GM23338 (cell line): ENCODE results near the gene RSPRY1. TPM values are rescaled to one million over a fixed set of nuclear protein-coding genes. Genes with fewer than 3 reads are reported as not detected.

Experiments used
- ATAC-seq: fragments of 200-7000 bp; cut with Tn5 transposase; 3 replicates; pipeline ENCODE4 v1.9.1; 2020
- DNase-seq: peaks from one replicate; pipeline ENCODE4 v3.0.0-alpha.2; 2015; ENCODE audit warnings: low spot score
- H2AFZ ChIP-seq: fragments of 200-600 bp; sonication (generic); 2 replicates; pipeline ENCODE4 v1.8.0; 2016; ENCODE audit warnings: antibody characterized with exemption, mild to moderate bottlenecking, moderate library complexity
- H3F3A ChIP-seq: fragments of 200-600 bp; sonication (generic); replicated peaks from 2 replicates; pipeline ENCODE4 v1.8.0; 2017; ENCODE audit warnings: antibody characterized with exemption, mixed run types, low read depth
- H3K27ac ChIP-seq: fragments of 200-600 bp; sonication (generic); 2 replicates; pipeline ENCODE4 v1.6.1; 2016; ENCODE audit warnings: low read depth
- H3K27me3 ChIP-seq: fragments of 200-600 bp; sonication (generic); 2 replicates; pipeline ENCODE4 v1.8.0; 2016; ENCODE audit warnings: mild to moderate bottlenecking, mixed run types, moderate library complexity; ENCODE audit not compliant: insufficient read depth
- H3K36me3 ChIP-seq: fragments of 200-600 bp; sonication (generic); 2 replicates; pipeline ENCODE4 v1.8.0; 2016; ENCODE audit warnings: mild to moderate bottlenecking; ENCODE audit not compliant: insufficient read depth
- H3K4me1 ChIP-seq: fragments of 200-600 bp; sonication (generic); 2 replicates; pipeline ENCODE4 v1.8.0; 2016; ENCODE audit warnings: mild to moderate bottlenecking, moderate library complexity; ENCODE audit not compliant: insufficient read depth
- H3K4me2 ChIP-seq: fragments of 200-600 bp; sonication (generic); 2 replicates; pipeline ENCODE4 v1.7.1; 2017; ENCODE audit warnings: mixed run types
- H3K4me3 ChIP-seq: fragments of 200-600 bp; sonication (generic); 2 replicates; pipeline ENCODE4 v1.6.1; 2016; ENCODE audit warnings: mixed run types
- H3K79me2 ChIP-seq: fragments of 200-600 bp; sonication (generic); replicated peaks from 2 replicates; pipeline ENCODE4 v1.8.0; 2017; ENCODE audit warnings: mild to moderate bottlenecking; ENCODE audit not compliant: insufficient read depth
- H3K9me2 ChIP-seq: fragments of 200-600 bp; sonication (generic); 2 replicates; pipeline ENCODE4 v1.8.0; 2017; ENCODE audit not compliant: insufficient read depth
- H4K20me1 ChIP-seq: fragments of 200-600 bp; sonication (generic); replicated peaks from 2 replicates; pipeline ENCODE4 v1.8.0; 2017; ENCODE audit warnings: mild to moderate bottlenecking; ENCODE audit not compliant: insufficient read depth
- H3K27ac Mint-ChIP-seq: 2 replicates; pipeline ENCODE4 v1.8.0; 2020; ENCODE audit warnings: inconsistent platforms, mild to moderate bottlenecking, moderate library complexity, mixed read lengths
- H3K27me3 Mint-ChIP-seq: 3 replicates; pipeline ENCODE4 v1.8.0; 2022; ENCODE audit warnings: low read depth, mild to moderate bottlenecking, moderate library complexity, mixed read lengths, inconsistent platforms; ENCODE audit not compliant: insufficient read depth, poor library complexity
- H3K36me3 Mint-ChIP-seq: 3 replicates; pipeline ENCODE4 v1.8.0; 2021; ENCODE audit warnings: low read depth, mild to moderate bottlenecking, inconsistent platforms, moderate library complexity, mixed read lengths
- H3K4me1 Mint-ChIP-seq: 3 replicates; pipeline ENCODE4 v1.8.0; 2020; ENCODE audit warnings: mild to moderate bottlenecking, inconsistent platforms, mixed read lengths
- H3K4me3 Mint-ChIP-seq: 3 replicates; pipeline ENCODE4 v1.8.0; 2021; ENCODE audit warnings: moderate library complexity, mild to moderate bottlenecking, inconsistent platforms, mixed read lengths
- H3K9me3 Mint-ChIP-seq: 3 replicates; pipeline ENCODE4 v1.8.0; 2020; ENCODE audit warnings: moderate library complexity, mild to moderate bottlenecking, inconsistent platforms, mixed read lengths
- CREB1 ChIP-seq: fragments of 250-450 bp; sonication (Bioruptor Pico); IDR thresholded peaks from 2 replicates; pipeline ENCODE4 v1.5.0; 2020; ENCODE audit warnings: low read depth, mild to moderate bottlenecking, moderate library complexity
- EZH2 ChIP-seq: fragments of 200-600 bp; sonication (generic); IDR thresholded peaks from one replicate; pipeline ENCODE4 v1.8.0; 2017; ENCODE audit warnings: antibody characterized with exemption, mild to moderate bottlenecking, low read depth; ENCODE audit not compliant: unreplicated experiment
- EZH2phosphoT487 ChIP-seq: fragments of 200-600 bp; sonication (generic); IDR thresholded peaks from one replicate; pipeline ENCODE4 v1.8.1; 2018; ENCODE audit warnings: antibody characterized with exemption; ENCODE audit not compliant: unreplicated experiment
- JUNB ChIP-seq: IDR thresholded peaks from one replicate; pipeline ENCODE4 v1.6.1; 2016; ENCODE audit warnings: antibody characterized with exemption; ENCODE audit not compliant: unreplicated experiment
- POLR2AphosphoS5 ChIP-seq: IDR thresholded peaks from 2 replicates; pipeline ENCODE4 v1.6.1; 2016; ENCODE audit warnings: antibody characterized with exemption, low read depth
- STAT1 ChIP-seq: IDR thresholded peaks from one replicate; pipeline ENCODE4 v1.6.1; 2016; ENCODE audit warnings: antibody characterized with exemption; ENCODE audit not compliant: unreplicated experiment
- ZNF114 ChIP-seq: fragments of 250-450 bp; sonication (Bioruptor Pico); IDR thresholded peaks from 2 replicates; pipeline ENCODE4 v1.5.0; 2020; ENCODE audit warnings: mild to moderate bottlenecking, moderate library complexity
- ZNF331 ChIP-seq: fragments of 250-450 bp; sonication (Bioruptor Pico); IDR thresholded peaks from 2 replicates; pipeline ENCODE4 v1.5.0; 2020; ENCODE audit warnings: low read depth, mild to moderate bottlenecking, moderate library complexity
- polyA plus RNA-seq: library from polyadenylated mRNA; unstranded; fragments of >200 nt; fragmentation: Nextera tagmentation; extraction: Ambion mirVana; gene quantifications from 2 replicates; pipeline ENCODE4 v1.2.1, GENCODE V29; 2016
- total RNA-seq: library from RNA; depleted of rRNA; stranded (reverse); fragments of >200 nt; shearing (Covaris generic); gene quantifications from 2 replicates; pipeline ENCODE4 v1.2.3, GENCODE V29; 2014
- TF ChIP-seq, protein P1 (sequence below): IDR thresholded peaks from 2 replicates; pipeline ENCODE4 v1.6.1; 2016; ENCODE audit warnings: antibody characterized with exemption
- TF ChIP-seq, protein P2 (sequence below): fragments of 250-450 bp; sonication (Bioruptor Pico); IDR thresholded peaks from 2 replicates; pipeline ENCODE4 v1.5.0; 2020; ENCODE audit warnings: mild to moderate bottlenecking, moderate library complexity
- TF ChIP-seq, protein P3 (sequence below), 2 experiments: fragments of 200-600 bp in 1 of 2; sonication (generic) in 1 of 2; conservative IDR thresholded peaks; 2 replicates each; pipeline versions ENCODE4 v1.5.1 to v1.6.1; 2016 to 2017; ENCODE audit warnings: antibody characterized with exemption in 2 of 2, low read depth in 2 of 2, mild to moderate bottlenecking in 2 of 2, moderate library complexity in 1 of 2

RSPRY1 gene
- total and polyA plus RNA-seq, 2 experiments from 2014 or later: 25.8 to 35.9 TPM

DNA sequence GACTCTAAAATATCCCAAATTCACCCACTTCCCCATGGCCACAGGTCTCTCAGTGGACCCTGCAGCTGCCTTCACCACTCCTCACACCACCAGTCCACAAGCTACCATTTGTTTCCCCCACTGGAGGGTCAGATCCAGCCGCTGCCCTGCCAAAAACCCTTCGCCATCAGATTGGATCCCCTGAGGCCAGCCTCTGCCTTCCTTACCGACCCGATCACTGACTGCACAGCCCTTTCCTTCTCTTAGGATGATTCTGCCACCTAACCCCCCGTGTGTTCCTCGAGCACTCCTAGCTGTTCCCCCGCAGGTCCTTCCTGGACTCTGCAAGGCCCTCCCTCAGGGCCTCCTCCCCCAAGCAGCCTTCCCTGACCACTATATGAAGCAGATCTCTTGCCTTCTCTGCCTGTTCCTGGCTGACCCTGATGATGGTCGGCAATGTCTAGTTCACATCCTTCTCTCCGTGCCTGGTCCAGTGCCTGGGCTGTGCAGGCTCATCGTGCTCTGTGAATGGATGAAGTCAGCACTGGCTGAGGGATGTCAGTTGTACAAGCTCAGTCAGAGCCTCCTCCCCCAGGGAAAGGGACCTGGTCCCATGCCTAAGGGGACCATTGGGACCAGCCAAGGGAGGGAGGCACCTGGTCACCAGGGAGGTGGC lies 47.7 kb upstream of the RSPRY1 start:
- peaks cover 11% of the 10 kb centered on the region for H3K27me3 Mint-ChIP-seq
- Histone ChIP-seq H3K4me1 (no peaks in the 10 kb centered on the region), H2AFZ (no peak overlapping the region), H3K27ac (no peak overlapping the region), H3K9me2 (no peaks in the 10 kb centered on the region), H3K36me3 (no peaks in the 10 kb centered on the region), H3K4me3 (no peak overlapping the region), H3K4me2 (no peak overlapping the region), H3K79me2 (no peaks in the 10 kb centered on the region), H3F3A (no peaks in the 10 kb centered on the region), H3K27me3 (no peaks in the 10 kb centered on the region), H4K20me1 (no peaks in the 10 kb centered on the region)
- no peak for TF ChIP-seq CREB1
- H3K36me3 Mint-ChIP-seq: no peaks in the 10 kb centered on the region
- H3K4me3 Mint-ChIP-seq: no peak overlapping the region
- ATAC-seq (no peak), DNase-seq (no peak)
- H3K4me1 Mint-ChIP-seq: peaks cover 12% of the 10 kb centered on the region
- peak overlapping the region; percentile 34 for H3K27ac Mint-ChIP-seq
- no peaks in the 10 kb centered on the region for H3K9me3 Mint-ChIP-seq

DNA sequence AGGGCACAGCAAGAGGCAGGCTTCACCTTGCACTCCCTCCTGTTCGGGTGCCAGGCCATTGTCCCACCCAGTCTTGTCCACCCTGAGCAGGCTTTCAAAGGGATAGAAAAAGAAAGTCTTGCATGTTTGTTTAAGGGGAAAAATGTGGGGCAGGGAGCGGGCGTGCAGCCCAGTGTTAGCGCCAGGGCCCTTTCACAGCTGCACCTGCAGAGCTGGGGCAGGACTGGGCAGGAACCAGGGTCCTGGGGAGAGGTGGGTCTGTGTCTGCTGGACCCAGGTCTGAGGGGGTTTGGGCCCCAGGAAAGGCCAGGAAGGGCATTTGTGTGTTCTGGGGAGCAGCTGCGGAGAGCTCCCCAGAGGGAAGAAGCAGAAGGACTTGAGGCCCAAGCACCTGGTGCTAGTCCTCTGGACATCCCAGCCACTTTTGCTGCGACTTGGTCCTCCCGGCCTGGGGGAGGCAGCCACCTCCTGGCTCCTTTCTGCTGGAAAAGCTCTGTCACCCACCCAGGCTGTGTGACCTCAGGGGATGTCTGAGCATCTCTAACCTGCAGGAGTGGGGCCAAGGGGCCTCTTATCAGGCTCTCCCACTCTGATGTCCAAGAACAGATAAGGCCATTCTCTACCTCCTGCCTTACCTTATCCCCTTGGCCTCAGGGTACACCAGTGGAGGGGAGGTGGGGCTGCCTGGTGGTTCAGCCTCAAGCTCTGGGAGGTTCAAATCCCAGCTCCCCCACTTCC lies 45.0 kb upstream of the RSPRY1 start:
- Histone ChIP-seq H3K4me3 (no peak overlapping the region), H3K79me2 (no peaks in the 10 kb centered on the region), H3K9me2 (no peaks in the 10 kb centered on the region), H3K27me3 (no peaks in the 10 kb centered on the region), H2AFZ (no peak overlapping the region), H3F3A (no peaks in the 10 kb centered on the region), H4K20me1 (no peaks in the 10 kb centered on the region), H3K36me3 (no peaks in the 10 kb centered on the region), H3K4me2 (no peak overlapping the region), H3K27ac (no peak overlapping the region), H3K4me1 (peaks cover 7% of the 10 kb centered on the region; the same call in 1 of the 2 replicates)
- Mint-ChIP-seq H3K36me3 (no peaks in the 10 kb centered on the region), H3K4me1 (peaks cover 13% of the 10 kb centered on the region), H3K9me3 (no peaks in the 10 kb centered on the region), H3K27me3 (peaks cover 6% of the 10 kb centered on the region), H3K4me3 (no peak overlapping the region), H3K27ac (no peak overlapping the region)
- ATAC-seq (no peak), DNase-seq (no peak)
- TF ChIP-seq, protein P1, sequence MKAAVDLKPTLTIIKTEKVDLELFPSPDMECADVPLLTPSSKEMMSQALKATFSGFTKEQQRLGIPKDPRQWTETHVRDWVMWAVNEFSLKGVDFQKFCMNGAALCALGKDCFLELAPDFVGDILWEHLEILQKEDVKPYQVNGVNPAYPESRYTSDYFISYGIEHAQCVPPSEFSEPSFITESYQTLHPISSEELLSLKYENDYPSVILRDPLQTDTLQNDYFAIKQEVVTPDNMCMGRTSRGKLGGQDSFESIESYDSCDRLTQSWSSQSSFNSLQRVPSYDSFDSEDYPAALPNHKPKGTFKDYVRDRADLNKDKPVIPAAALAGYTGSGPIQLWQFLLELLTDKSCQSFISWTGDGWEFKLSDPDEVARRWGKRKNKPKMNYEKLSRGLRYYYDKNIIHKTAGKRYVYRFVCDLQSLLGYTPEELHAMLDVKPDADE: no peak
- TF ChIP-seq ZNF331 (CRISPR knock-in tag) (no peak), STAT1 (no peak), JUNB (no peak), CREB1 (no peak), EZH2phosphoT487 (no peak), ZNF114 (CRISPR knock-in tag) (no peak), POLR2AphosphoS5 (no peak), EZH2 (no peak)
- TF ChIP-seq, protein P2, sequence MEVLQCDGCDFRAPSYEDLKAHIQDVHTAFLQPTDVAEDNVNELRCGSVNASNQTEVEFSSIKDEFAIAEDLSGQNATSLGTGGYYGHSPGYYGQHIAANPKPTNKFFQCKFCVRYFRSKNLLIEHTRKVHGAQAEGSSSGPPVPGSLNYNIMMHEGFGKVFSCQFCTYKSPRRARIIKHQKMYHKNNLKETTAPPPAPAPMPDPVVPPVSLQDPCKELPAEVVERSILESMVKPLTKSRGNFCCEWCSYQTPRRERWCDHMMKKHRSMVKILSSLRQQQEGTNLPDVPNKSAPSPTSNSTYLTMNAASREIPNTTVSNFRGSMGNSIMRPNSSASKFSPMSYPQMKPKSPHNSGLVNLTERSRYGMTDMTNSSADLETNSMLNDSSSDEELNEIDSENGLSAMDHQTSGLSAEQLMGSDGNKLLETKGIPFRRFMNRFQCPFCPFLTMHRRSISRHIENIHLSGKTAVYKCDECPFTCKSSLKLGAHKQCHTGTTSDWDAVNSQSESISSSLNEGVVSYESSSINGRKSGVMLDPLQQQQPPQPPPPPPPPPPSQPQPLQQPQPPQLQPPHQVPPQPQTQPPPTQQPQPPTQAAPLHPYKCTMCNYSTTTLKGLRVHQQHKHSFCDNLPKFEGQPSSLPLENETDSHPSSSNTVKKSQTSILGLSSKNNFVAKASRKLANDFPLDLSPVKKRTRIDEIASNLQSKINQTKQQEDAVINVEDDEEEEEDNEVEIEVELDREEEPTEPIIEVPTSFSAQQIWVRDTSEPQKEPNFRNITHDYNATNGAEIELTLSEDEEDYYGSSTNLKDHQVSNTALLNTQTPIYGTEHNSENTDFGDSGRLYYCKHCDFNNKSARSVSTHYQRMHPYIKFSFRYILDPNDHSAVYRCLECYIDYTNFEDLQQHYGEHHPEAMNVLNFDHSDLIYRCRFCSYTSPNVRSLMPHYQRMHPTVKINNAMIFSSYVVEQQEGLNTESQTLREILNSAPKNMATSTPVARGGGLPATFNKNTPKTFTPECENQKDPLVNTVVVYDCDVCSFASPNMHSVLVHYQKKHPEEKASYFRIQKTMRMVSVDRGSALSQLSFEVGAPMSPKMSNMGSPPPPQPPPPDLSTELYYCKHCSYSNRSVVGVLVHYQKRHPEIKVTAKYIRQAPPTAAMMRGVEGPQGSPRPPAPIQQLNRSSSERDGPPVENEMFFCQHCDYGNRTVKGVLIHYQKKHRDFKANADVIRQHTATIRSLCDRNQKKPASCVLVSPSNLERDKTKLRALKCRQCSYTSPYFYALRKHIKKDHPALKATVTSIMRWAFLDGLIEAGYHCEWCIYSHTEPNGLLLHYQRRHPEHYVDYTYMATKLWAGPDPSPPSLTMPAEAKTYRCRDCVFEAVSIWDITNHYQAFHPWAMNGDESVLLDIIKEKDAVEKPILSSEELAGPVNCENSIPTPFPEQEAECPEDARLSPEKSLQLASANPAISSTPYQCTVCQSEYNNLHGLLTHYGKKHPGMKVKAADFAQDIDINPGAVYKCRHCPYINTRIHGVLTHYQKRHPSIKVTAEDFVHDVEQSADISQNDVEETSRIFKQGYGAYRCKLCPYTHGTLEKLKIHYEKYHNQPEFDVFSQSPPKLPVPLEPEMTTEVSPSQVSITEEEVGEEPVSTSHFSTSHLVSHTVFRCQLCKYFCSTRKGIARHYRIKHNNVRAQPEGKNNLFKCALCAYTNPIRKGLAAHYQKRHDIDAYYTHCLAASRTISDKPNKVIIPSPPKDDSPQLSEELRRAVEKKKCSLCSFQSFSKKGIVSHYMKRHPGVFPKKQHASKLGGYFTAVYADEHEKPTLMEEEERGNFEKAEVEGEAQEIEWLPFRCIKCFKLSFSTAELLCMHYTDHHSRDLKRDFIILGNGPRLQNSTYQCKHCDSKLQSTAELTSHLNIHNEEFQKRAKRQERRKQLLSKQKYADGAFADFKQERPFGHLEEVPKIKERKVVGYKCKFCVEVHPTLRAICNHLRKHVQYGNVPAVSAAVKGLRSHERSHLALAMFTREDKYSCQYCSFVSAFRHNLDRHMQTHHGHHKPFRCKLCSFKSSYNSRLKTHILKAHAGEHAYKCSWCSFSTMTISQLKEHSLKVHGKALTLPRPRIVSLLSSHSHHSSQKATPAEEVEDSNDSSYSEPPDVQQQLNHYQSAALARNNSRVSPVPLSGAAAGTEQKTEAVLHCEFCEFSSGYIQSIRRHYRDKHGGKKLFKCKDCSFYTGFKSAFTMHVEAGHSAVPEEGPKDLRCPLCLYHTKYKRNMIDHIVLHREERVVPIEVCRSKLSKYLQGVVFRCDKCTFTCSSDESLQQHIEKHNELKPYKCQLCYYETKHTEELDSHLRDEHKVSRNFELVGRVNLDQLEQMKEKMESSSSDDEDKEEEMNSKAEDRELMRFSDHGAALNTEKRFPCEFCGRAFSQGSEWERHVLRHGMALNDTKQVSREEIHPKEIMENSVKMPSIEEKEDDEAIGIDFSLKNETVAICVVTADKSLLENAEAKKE (CRISPR knock-in tag): no peak
- TF ChIP-seq, protein P3, sequence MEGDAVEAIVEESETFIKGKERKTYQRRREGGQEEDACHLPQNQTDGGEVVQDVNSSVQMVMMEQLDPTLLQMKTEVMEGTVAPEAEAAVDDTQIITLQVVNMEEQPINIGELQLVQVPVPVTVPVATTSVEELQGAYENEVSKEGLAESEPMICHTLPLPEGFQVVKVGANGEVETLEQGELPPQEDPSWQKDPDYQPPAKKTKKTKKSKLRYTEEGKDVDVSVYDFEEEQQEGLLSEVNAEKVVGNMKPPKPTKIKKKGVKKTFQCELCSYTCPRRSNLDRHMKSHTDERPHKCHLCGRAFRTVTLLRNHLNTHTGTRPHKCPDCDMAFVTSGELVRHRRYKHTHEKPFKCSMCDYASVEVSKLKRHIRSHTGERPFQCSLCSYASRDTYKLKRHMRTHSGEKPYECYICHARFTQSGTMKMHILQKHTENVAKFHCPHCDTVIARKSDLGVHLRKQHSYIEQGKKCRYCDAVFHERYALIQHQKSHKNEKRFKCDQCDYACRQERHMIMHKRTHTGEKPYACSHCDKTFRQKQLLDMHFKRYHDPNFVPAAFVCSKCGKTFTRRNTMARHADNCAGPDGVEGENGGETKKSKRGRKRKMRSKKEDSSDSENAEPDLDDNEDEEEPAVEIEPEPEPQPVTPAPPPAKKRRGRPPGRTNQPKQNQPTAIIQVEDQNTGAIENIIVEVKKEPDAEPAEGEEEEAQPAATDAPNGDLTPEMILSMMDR (conservative IDR thresholded peaks at IDR 0.05; ENCODE audit: low read depth in 2 of 2): no peak
